ENCODE results near the gene TEX11. TPM values are rescaled to one million over a fixed set of nuclear protein-coding genes. Genes with fewer than 3 reads are reported as not detected.
"Not testable (repeated sequence)": the region's sequence is repeated elsewhere in the genome, so short reads cannot be mapped to it uniquely, and the experiment has no call there.

Gene TEX11
- total and polyA plus RNA-seq, 4 donors: not detected

DNA sequence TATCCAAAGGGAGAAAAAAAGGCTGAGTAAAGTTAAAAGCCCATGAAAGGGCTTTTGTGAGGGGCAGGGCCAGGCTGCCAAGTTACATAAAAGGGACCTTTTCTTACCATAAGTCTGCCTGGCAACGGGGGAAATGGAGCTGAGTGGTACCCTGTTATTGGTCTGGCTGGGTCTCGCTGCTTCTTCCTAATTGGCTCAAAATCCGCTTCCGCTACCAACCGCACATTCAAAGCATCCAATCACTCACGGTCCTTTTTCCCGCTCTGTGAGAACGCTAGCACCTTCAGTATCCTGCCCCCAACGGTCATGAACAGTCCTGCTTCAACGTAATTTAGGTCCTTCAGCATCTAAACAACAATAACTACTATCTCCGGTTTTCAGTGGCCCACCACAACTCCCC lies 611 bp downstream of the TEX11 start:
- 83 to 97% methylated on average over 11 of the region's 11 CpGs for WGBS, 2 donors
- Histone ChIP-seq H3K36me3 (ENCODE audit: control insufficient read depth in 4 of 4, insufficient read depth in 4 of 4, low read length in 4 of 4) (no peaks in the 10 kb centered on the region), H3K4me1 (ENCODE audit: control insufficient read depth in 5 of 5, insufficient read depth in 5 of 5, low read length in 5 of 5) (no peaks in the 10 kb centered on the region), H3K27me3 (ENCODE audit: control insufficient read depth in 3 of 3, insufficient read depth in 3 of 3, low read length in 2 of 3) (no peaks in the 10 kb centered on the region), H3K27ac (ENCODE audit: low read depth in 1 of 2, low read length in 1 of 2) (no peak overlapping the region), H3K9ac (ENCODE audit: insufficient read depth in 1 of 2, low read length in 2 of 2) (no peak overlapping the region), H3K9me3 (ENCODE audit: control insufficient read depth in 4 of 4, insufficient read depth in 3 of 4, low read length in 3 of 4) (peaks cover 0 to 7% (median 0%) of the 10 kb centered on the region in 4 donors), H3K4me3 (no peak overlapping the region)
- DNase-seq (no peak), ATAC-seq (ENCODE audit: insufficient read depth, low FRiP score) (no peak)
- TF ChIP-seq CTCF (IDR thresholded peaks at IDR 0.05; ENCODE audit: control extremely low read depth, extremely low read depth): no peak

DNA sequence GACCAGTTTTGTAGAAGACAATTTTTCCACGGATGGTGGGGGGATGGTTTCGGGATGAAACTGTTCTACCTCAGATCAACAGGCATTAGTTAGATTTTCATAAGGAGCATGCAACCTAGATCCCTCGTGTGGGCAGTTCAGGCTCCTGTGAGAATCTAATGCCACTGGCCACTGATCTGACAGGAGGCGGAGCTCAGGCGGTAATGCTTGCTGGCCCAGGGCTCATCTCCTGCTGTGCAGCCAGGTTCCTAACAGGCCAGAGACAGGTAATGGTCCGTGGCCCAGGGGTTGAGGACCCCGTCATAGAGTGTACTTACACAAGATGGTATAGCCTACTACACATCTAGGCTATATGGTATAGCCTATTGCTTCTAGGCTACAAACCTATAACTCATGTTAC lies 7.0 kb downstream of the TEX11 start:
- no peak for TF ChIP-seq CTCF (IDR thresholded peaks at IDR 0.05; ENCODE audit: control extremely low read depth, extremely low read depth)
- H3K4me3 ChIP-seq: no peak overlapping the region
- no peaks in the 10 kb centered on the region for H3K9me3 ChIP-seq (ENCODE audit: control insufficient read depth in 4 of 4, insufficient read depth in 3 of 4, low read length in 3 of 4)
- no peaks in the 10 kb centered on the region for H3K4me1 ChIP-seq (ENCODE audit: control insufficient read depth in 5 of 5, insufficient read depth in 5 of 5, low read length in 5 of 5)
- no peak overlapping the region for H3K9ac ChIP-seq (ENCODE audit: insufficient read depth in 1 of 2, low read length in 2 of 2)
- H3K27me3 ChIP-seq (ENCODE audit: control insufficient read depth in 3 of 3, insufficient read depth in 3 of 3, low read length in 2 of 3): no peaks in the 10 kb centered on the region
- no peak overlapping the region for H3K27ac ChIP-seq (ENCODE audit: low read depth in 1 of 2, low read length in 1 of 2)
- WGBS, 2 donors: 70 to 77% methylated on average over 7 of the region's 7 CpGs
- H3K36me3 ChIP-seq (ENCODE audit: control insufficient read depth in 4 of 4, insufficient read depth in 4 of 4, low read length in 4 of 4): no peaks in the 10 kb centered on the region
- DNase-seq: no peak
- no peak for ATAC-seq (ENCODE audit: insufficient read depth, low FRiP score)

DNA sequence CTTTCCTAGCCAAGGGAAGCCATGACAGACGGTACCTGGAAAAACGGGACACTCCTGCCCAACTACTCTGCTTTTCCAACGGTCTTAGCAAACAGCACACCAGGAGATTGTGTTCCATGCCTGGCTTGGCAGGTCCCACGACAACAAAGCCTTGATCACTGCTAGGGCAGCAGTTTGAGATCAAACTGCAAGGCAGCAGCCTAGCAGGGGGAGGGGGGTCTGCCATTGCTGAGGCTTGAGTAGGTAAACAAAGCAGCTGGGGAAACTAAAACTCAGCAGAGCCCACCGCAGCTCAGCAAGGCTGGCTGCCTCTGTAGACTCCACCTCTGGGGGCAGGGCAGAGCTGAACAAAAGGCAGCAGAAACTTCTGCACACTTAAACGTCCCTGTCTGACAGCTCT lies 18.1 kb downstream of the TEX11 start:
- 43 to 60% methylated on average over 6 of the region's 6 CpGs for WGBS, 2 donors
- H3K27me3 ChIP-seq (ENCODE audit: control insufficient read depth in 3 of 3, insufficient read depth in 3 of 3, low read length in 2 of 3); DNase-seq; H3K36me3 ChIP-seq (ENCODE audit: control insufficient read depth in 4 of 4, insufficient read depth in 4 of 4, low read length in 4 of 4); H3K4me3 ChIP-seq; H3K9ac ChIP-seq (ENCODE audit: insufficient read depth in 1 of 2, low read length in 2 of 2); H3K27ac ChIP-seq (ENCODE audit: low read depth in 1 of 2, low read length in 1 of 2); H3K9me3 ChIP-seq (ENCODE audit: control insufficient read depth in 4 of 4, insufficient read depth in 3 of 4, low read length in 3 of 4); H3K4me1 ChIP-seq (ENCODE audit: control insufficient read depth in 5 of 5, insufficient read depth in 5 of 5, low read length in 5 of 5); ATAC-seq (ENCODE audit: insufficient read depth, low FRiP score): not testable (repeated sequence)

DNA sequence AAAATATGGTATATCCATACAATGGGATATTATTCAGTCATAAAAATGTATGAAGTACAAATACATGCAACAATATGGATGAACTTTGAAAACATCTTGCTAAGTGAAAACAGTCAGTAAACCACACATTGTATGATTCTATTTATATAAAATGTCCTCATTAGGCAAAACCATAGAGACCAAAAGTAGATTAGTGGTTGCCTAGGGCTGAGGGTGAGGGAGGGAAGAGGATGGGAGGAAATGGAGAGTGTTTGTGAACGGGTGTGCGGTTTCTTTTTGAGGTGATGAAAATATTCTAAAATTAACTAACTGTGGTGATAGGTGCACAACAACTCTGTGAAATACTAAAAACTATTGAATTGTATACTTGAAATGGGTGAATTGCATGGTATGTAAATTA lies 29.6 kb downstream of the TEX11 start:
- Histone ChIP-seq H3K27me3 (ENCODE audit: control insufficient read depth in 3 of 3, insufficient read depth in 3 of 3, low read length in 2 of 3) (peaks cover 0 to 3% (median 0%) of the 10 kb centered on the region in 3 donors), H3K4me3 (no peak overlapping the region), H3K9me3 (ENCODE audit: control insufficient read depth in 4 of 4, insufficient read depth in 3 of 4, low read length in 3 of 4) (no peaks in the 10 kb centered on the region), H3K36me3 (ENCODE audit: control insufficient read depth in 4 of 4, insufficient read depth in 4 of 4, low read length in 4 of 4) (no peaks in the 10 kb centered on the region), H3K27ac (ENCODE audit: low read depth in 1 of 2, low read length in 1 of 2) (no peak overlapping the region), H3K4me1 (ENCODE audit: control insufficient read depth in 5 of 5, insufficient read depth in 5 of 5, low read length in 5 of 5) (no peaks in the 10 kb centered on the region), H3K9ac (ENCODE audit: insufficient read depth in 1 of 2, low read length in 2 of 2) (no peak overlapping the region)
- DNase-seq (no peak), ATAC-seq (ENCODE audit: insufficient read depth, low FRiP score) (no peak)
- TF ChIP-seq CTCF (IDR thresholded peaks at IDR 0.05; ENCODE audit: control extremely low read depth, extremely low read depth): no peak
- WGBS, 2 donors: 68 to 83% methylated on average over 2 of the region's 2 CpGs
